ENCODE data around the gene DEGS1.

Gene DEGS1

DNA sequence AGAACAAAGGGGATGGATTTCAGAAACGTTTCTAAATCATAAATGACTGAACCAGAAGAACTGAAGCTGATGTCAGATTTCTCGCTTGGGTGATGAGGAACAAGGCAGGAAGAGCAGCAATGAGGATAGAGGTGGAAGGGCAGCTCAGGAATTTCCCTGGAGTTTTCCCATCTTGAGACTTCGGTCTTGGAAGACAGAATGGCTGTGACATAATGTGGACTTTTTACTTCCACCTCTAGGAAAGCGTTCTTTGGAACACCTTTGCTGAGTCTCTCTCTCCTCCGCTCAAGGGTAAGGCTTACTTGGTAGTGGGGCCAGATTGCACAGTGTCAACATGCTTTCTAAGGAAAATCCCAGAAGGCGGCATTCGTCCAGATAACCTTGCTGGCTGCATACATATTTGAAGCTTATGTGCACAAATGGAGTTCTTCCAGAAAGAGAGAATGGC, 36.6 kb downstream of the DEGS1 start (continued):
- TF ChIP-seq, protein P1, sequence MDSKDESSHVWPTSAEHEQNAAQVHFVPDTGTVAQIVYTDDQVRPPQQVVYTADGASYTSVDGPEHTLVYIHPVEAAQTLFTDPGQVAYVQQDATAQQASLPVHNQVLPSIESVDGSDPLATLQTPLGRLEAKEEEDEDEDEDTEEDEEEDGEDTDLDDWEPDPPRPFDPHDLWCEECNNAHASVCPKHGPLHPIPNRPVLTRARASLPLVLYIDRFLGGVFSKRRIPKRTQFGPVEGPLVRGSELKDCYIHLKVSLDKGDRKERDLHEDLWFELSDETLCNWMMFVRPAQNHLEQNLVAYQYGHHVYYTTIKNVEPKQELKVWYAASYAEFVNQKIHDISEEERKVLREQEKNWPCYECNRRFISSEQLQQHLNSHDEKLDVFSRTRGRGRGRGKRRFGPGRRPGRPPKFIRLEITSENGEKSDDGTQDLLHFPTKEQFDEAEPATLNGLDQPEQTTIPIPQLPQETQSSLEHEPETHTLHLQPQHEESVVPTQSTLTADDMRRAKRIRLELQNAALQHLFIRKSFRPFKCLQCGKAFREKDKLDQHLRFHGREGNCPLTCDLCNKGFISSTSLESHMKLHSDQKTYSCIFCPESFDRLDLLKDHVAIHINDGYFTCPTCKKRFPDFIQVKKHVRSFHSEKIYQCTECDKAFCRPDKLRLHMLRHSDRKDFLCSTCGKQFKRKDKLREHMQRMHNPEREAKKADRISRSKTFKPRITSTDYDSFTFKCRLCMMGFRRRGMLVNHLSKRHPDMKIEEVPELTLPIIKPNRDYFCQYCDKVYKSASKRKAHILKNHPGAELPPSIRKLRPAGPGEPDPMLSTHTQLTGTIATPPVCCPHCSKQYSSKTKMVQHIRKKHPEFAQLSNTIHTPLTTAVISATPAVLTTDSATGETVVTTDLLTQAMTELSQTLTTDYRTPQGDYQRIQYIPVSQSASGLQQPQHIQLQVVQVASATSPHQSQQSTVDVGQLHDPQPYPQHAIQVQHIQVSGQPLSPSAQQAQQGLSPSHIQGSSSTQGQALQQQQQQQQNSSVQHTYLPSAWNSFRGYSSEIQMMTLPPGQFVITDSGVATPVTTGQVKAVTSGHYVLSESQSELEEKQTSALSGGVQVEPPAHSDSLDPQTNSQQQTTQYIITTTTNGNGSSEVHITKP (tag by site-specific recombination; IDR thresholded peaks at IDR 0.05): no peak
- TF ChIP-seq ZSCAN30 (tag by site-specific recombination; IDR thresholded peaks at IDR 0.05): no peak
- no peak for TF ChIP-seq ZNF544 (tag by site-specific recombination; IDR thresholded peaks at IDR 0.05)
- TF ChIP-seq, protein P2, sequence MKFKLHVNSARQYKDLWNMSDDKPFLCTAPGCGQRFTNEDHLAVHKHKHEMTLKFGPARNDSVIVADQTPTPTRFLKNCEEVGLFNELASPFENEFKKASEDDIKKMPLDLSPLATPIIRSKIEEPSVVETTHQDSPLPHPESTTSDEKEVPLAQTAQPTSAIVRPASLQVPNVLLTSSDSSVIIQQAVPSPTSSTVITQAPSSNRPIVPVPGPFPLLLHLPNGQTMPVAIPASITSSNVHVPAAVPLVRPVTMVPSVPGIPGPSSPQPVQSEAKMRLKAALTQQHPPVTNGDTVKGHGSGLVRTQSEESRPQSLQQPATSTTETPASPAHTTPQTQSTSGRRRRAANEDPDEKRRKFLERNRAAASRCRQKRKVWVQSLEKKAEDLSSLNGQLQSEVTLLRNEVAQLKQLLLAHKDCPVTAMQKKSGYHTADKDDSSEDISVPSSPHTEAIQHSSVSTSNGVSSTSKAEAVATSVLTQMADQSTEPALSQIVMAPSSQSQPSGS (tag by site-specific recombination; IDR thresholded peaks at IDR 0.05; ENCODE audit: low read depth): 0 out of 2 replicates have a peak, but pooled peaks have one; percentile 1
- no peak for TF ChIP-seq ZNF501 (tag by site-specific recombination; IDR thresholded peaks at IDR 0.05)
- no peak for TF ChIP-seq ZBTB20 (tag by site-specific recombination; IDR thresholded peaks at IDR 0.05)
- TF ChIP-seq ZNF114 (tag by site-specific recombination; IDR thresholded peaks at IDR 0.05): no peak
- 0 out of 2 replicates have a peak, but pooled peaks have one; percentile 13 for TF ChIP-seq TRIM28 (IDR thresholded peaks at IDR 0.05; ENCODE audit: borderline replicate concordance, low read length)
- no peak for TF ChIP-seq ZFP41 (tag by site-specific recombination; IDR thresholded peaks at IDR 0.05; ENCODE audit: borderline replicate concordance)
- no peak for TF ChIP-seq ZNF837 (tag by site-specific recombination; IDR thresholded peaks at IDR 0.05)
- TF ChIP-seq, protein P3, sequence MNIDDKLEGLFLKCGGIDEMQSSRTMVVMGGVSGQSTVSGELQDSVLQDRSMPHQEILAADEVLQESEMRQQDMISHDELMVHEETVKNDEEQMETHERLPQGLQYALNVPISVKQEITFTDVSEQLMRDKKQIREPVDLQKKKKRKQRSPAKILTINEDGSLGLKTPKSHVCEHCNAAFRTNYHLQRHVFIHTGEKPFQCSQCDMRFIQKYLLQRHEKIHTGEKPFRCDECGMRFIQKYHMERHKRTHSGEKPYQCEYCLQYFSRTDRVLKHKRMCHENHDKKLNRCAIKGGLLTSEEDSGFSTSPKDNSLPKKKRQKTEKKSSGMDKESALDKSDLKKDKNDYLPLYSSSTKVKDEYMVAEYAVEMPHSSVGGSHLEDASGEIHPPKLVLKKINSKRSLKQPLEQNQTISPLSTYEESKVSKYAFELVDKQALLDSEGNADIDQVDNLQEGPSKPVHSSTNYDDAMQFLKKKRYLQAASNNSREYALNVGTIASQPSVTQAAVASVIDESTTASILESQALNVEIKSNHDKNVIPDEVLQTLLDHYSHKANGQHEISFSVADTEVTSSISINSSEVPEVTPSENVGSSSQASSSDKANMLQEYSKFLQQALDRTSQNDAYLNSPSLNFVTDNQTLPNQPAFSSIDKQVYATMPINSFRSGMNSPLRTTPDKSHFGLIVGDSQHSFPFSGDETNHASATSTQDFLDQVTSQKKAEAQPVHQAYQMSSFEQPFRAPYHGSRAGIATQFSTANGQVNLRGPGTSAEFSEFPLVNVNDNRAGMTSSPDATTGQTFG (tag by site-specific recombination; IDR thresholded peaks at IDR 0.05; ENCODE audit: borderline replicate concordance): no peak
- TF ChIP-seq, protein P4, sequence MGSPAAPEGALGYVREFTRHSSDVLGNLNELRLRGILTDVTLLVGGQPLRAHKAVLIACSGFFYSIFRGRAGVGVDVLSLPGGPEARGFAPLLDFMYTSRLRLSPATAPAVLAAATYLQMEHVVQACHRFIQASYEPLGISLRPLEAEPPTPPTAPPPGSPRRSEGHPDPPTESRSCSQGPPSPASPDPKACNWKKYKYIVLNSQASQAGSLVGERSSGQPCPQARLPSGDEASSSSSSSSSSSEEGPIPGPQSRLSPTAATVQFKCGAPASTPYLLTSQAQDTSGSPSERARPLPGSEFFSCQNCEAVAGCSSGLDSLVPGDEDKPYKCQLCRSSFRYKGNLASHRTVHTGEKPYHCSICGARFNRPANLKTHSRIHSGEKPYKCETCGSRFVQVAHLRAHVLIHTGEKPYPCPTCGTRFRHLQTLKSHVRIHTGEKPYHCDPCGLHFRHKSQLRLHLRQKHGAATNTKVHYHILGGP (tag by site-specific recombination; IDR thresholded peaks at IDR 0.05): peak; percentile 80
- no peak for TF ChIP-seq HOXD13 (CRISPR knock-in tag; IDR thresholded peaks at IDR 0.05; ENCODE audit: borderline replicate concordance)
- TF ChIP-seq ZNF157 (tag by site-specific recombination; IDR thresholded peaks at IDR 0.05): no peak
- TF ChIP-seq ZNF302 (tag by site-specific recombination; IDR thresholded peaks at IDR 0.05; ENCODE audit: low read depth): no peak
- no peak for TF ChIP-seq ZNF514 (tag by site-specific recombination; IDR thresholded peaks at IDR 0.05)
- 0 out of 2 replicates have a peak, but pooled peaks have one; percentile 7 for TF ChIP-seq ZNF366 (tag by site-specific recombination; conservative IDR thresholded peaks at IDR 0.05)
- no peak for TF ChIP-seq ZNF423 (tag by site-specific recombination; IDR thresholded peaks at IDR 0.05)
- TF ChIP-seq, protein P5, sequence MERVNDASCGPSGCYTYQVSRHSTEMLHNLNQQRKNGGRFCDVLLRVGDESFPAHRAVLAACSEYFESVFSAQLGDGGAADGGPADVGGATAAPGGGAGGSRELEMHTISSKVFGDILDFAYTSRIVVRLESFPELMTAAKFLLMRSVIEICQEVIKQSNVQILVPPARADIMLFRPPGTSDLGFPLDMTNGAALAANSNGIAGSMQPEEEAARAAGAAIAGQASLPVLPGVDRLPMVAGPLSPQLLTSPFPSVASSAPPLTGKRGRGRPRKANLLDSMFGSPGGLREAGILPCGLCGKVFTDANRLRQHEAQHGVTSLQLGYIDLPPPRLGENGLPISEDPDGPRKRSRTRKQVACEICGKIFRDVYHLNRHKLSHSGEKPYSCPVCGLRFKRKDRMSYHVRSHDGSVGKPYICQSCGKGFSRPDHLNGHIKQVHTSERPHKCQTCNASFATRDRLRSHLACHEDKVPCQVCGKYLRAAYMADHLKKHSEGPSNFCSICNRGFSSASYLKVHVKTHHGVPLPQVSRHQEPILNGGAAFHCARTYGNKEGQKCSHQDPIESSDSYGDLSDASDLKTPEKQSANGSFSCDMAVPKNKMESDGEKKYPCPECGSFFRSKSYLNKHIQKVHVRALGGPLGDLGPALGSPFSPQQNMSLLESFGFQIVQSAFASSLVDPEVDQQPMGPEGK (tag by site-specific recombination; IDR thresholded peaks at IDR 0.05): no peak
- TF ChIP-seq, protein P6, sequence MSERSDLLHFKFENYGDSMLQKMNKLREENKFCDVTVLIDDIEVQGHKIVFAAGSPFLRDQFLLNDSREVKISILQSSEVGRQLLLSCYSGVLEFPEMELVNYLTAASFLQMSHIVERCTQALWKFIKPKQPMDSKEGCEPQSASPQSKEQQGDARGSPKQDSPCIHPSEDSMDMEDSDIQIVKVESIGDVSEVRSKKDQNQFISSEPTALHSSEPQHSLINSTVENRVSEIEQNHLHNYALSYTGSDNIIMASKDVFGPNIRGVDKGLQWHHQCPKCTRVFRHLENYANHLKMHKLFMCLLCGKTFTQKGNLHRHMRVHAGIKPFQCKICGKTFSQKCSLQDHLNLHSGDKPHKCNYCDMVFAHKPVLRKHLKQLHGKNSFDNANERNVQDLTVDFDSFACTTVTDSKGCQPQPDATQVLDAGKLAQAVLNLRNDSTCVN (tag by site-specific recombination; optimal IDR thresholded peaks at IDR 0.05): no peak
- TF ChIP-seq ZNF48 (tag by site-specific recombination; IDR thresholded peaks at IDR 0.05): no peak
- no peak for TF ChIP-seq ZBTB21 (tag by site-specific recombination; IDR thresholded peaks at IDR 0.05)
- TF ChIP-seq, protein P7, sequence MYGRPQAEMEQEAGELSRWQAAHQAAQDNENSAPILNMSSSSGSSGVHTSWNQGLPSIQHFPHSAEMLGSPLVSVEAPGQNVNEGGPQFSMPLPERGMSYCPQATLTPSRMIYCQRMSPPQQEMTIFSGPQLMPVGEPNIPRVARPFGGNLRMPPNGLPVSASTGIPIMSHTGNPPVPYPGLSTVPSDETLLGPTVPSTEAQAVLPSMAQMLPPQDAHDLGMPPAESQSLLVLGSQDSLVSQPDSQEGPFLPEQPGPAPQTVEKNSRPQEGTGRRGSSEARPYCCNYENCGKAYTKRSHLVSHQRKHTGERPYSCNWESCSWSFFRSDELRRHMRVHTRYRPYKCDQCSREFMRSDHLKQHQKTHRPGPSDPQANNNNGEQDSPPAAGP (tag by site-specific recombination; IDR thresholded peaks at IDR 0.05): no peak
- peak; percentile 37; the same call in 1 of the 2 replicates for TF ChIP-seq IKZF3 (tag by site-specific recombination; IDR thresholded peaks at IDR 0.05)
- no peak for TF ChIP-seq KLF7 (tag by site-specific recombination; IDR thresholded peaks at IDR 0.05; ENCODE audit: borderline replicate concordance)
- TF ChIP-seq ZNF785 (tag by site-specific recombination; IDR thresholded peaks at IDR 0.05): no peak
- TF ChIP-seq ZNF214 (tag by site-specific recombination; IDR thresholded peaks at IDR 0.05; ENCODE audit: borderline replicate concordance): no peak
- TF ChIP-seq ZNF132 (tag by site-specific recombination; IDR thresholded peaks at IDR 0.05; ENCODE audit: borderline replicate concordance): no peak

Data from HEK293 (cell line).